DND-41 (cell line): ENCODE data around the gene RGMA.

Experiments used
- ATAC-seq: fragments of 200-7000 bp; cut with Tn5 transposase; 3 replicates; pipeline ENCODE4 v1.9.1; 2021; ENCODE audit warnings: low read depth; ENCODE audit not compliant: insufficient read depth
- DNase-seq: peaks from one replicate; pipeline ENCODE4 v3.0.0-alpha.2; 2020
- H2AFZ ChIP-seq: 2 replicates; pipeline ENCODE4 v1.6.0; 2012; ENCODE audit warnings: low read depth, low read length
- H3K27ac ChIP-seq: 2 replicates; pipeline ENCODE4 v1.5.1; 2012; ENCODE audit warnings: low read length, inconsistent platforms
- H3K27me3 ChIP-seq: fragments of 200-600 bp; sonication (generic); 2 replicates; pipeline ENCODE4 v1.6.0; 2012; ENCODE audit warnings: low read length, mild to moderate bottlenecking, inconsistent platforms; ENCODE audit not compliant: insufficient read depth, poor library complexity
- H3K36me3 ChIP-seq: 2 replicates; pipeline ENCODE4 v1.5.1; 2012; ENCODE audit warnings: low read length, inconsistent platforms; ENCODE audit not compliant: insufficient read depth
- H3K4me1 ChIP-seq: 2 replicates; pipeline ENCODE4 v1.5.1; 2012; ENCODE audit warnings: mild to moderate bottlenecking, low read length; ENCODE audit not compliant: insufficient read depth
- H3K4me2 ChIP-seq: 2 replicates; pipeline ENCODE4 v1.6.0; 2012; ENCODE audit warnings: mild to moderate bottlenecking, moderate library complexity, low read length, inconsistent platforms; ENCODE audit not compliant: insufficient read depth
- H3K4me3 ChIP-seq, 2 experiments: fragments of 200-600 bp in 1 of 2; shearing (Covaris generic) in 1 of 2; 2 replicates each; pipeline ENCODE4 v1.5.1; 2012 to 2016; ENCODE audit warnings: inconsistent platforms in 2 of 2, low read length in 2 of 2, mild to moderate bottlenecking in 2 of 2, low read depth in 1 of 2, moderate library complexity in 1 of 2
- H3K79me2 ChIP-seq: 2 replicates; pipeline ENCODE4 v1.6.0; 2012; ENCODE audit warnings: low read length, inconsistent platforms; ENCODE audit not compliant: insufficient read depth
- H3K9ac ChIP-seq: 2 replicates; pipeline ENCODE4 v1.6.0; 2012; ENCODE audit warnings: low read depth, mild to moderate bottlenecking, inconsistent platforms, low read length, moderate library complexity
- H3K9me3 ChIP-seq: 2 replicates; pipeline ENCODE4 v1.5.1; 2012; ENCODE audit warnings: low read length, moderate library complexity, mild to moderate bottlenecking, inconsistent platforms; ENCODE audit not compliant: insufficient read depth, severe bottlenecking
- H4K20me1 ChIP-seq: 2 replicates; pipeline ENCODE4 v1.6.0; 2012; ENCODE audit warnings: low read length; ENCODE audit not compliant: insufficient read depth
- CTCF ChIP-seq: IDR thresholded peaks from 2 replicates; pipeline ENCODE4 v1.5.1; 2012; ENCODE audit warnings: borderline replicate concordance, low read length, moderate library complexity, mild to moderate bottlenecking; ENCODE audit not compliant: poor library complexity, severe bottlenecking; ENCODE audit errors: extremely low read depth
- EZH2 ChIP-seq: IDR thresholded peaks from 3 replicates; pipeline ENCODE4 v1.6.1; 2012; ENCODE audit warnings: borderline replicate concordance, low read depth, mild to moderate bottlenecking, moderate library complexity, low read length, inconsistent platforms; ENCODE audit not compliant: severe bottlenecking

RGMA gene

GRCh38 chr15:93107646-93108045, 18.6 kb upstream of the RGMA start:
- Histone ChIP-seq H3K79me2 (no peaks in the 10 kb centered on the region), H3K4me2 (no peak overlapping the region), H4K20me1 (no peaks in the 10 kb centered on the region), H2AFZ (no peak overlapping the region), H3K9ac (no peak overlapping the region), H3K36me3 (no peaks in the 10 kb centered on the region), H3K4me1 (peaks cover 13% of the 10 kb centered on the region), H3K9me3 (no peaks in the 10 kb centered on the region), H3K27ac (peak overlapping the region; percentile 62), H3K27me3 (no peaks in the 10 kb centered on the region), H3K4me3 (no peak overlapping the region)
- DNase-seq: peak; percentile 9
- peak; percentile 87 for ATAC-seq
- TF ChIP-seq CTCF (no peak), EZH2 (no peak)

- Histone ChIP-seq H3K27me3 (no peaks in the 10 kb centered on the region), H3K9ac (no peak overlapping the region), H4K20me1 (no peaks in the 10 kb centered on the region), H3K4me3 (no peak overlapping the region), H3K27ac (no peak overlapping the region), H3K36me3 (no peaks in the 10 kb centered on the region), H3K4me2 (no peak overlapping the region), H2AFZ (no peak overlapping the region), H3K4me1 (peaks cover 13% of the 10 kb centered on the region), H3K79me2 (no peaks in the 10 kb centered on the region), H3K9me3 (no peaks in the 10 kb centered on the region)
- TF ChIP-seq EZH2 (no peak), CTCF (no peak)
- ATAC-seq (no peak), DNase-seq (no peak)
These were observed 16.5 kb upstream of the RGMA start for GRCh38 chr15:93105485-93105884.

GRCh38 chr15:93103823-93104222, 14.8 kb upstream of the RGMA start:
- H3K36me3 ChIP-seq: no peaks in the 10 kb centered on the region
- no peaks in the 10 kb centered on the region for H3K79me2 ChIP-seq
- no peak for ATAC-seq
- no peak for DNase-seq
- H3K9me3 ChIP-seq: no peaks in the 10 kb centered on the region
- no peak overlapping the region for H3K27ac ChIP-seq
- H3K9ac ChIP-seq: no peak overlapping the region
- H3K4me3 ChIP-seq: no peak overlapping the region
- peaks cover 13% of the 10 kb centered on the region for H3K4me1 ChIP-seq
- TF ChIP-seq EZH2: no peak
- TF ChIP-seq CTCF: no peak
- H4K20me1 ChIP-seq: no peaks in the 10 kb centered on the region
- H3K27me3 ChIP-seq: no peaks in the 10 kb centered on the region
- no peak overlapping the region for H2AFZ ChIP-seq
- H3K4me2 ChIP-seq: no peak overlapping the region

- Histone ChIP-seq H3K27ac (no peak overlapping the region), H3K4me1 (peaks cover 4% of the 10 kb centered on the region), H3K79me2 (no peaks in the 10 kb centered on the region), H3K9me3 (no peaks in the 10 kb centered on the region), H3K36me3 (no peaks in the 10 kb centered on the region), H2AFZ (no peak overlapping the region), H4K20me1 (no peaks in the 10 kb centered on the region), H3K27me3 (no peaks in the 10 kb centered on the region), H3K4me2 (no peak overlapping the region), H3K4me3 (no peak overlapping the region), H3K9ac (no peak overlapping the region)
- TF ChIP-seq CTCF (no peak), EZH2 (no peak)
- ATAC-seq (peak; percentile 48; the same call in 1 of the 3 replicates), DNase-seq (peak; percentile 16)
These were observed 13.2 kb upstream of the RGMA start for GRCh38 chr15:93102211-93102610.
